Common myeloid progenitor, CD34-positive (primary cell): Measurements from ENCODE around the gene SIRPB2.

Source experiments
- CTCF ChIA-PET: fragments of 350-600 bp; sonication (Branson Sonifier 250); formaldehyde crosslinking; loops from one replicate; lab custom pipeline; 2021; ENCODE audit warnings: antibody characterized with exemption; lab: Charles Lee
- POLR2A ChIA-PET: fragments of 350-600 bp; sonication (Branson Sonifier 250); formaldehyde crosslinking; loops from one replicate; lab custom pipeline; 2021; ENCODE audit warnings: antibody characterized with exemption; lab: Charles Lee
- DNase-seq, 3 donors: peaks; one replicate each; pipeline versions ENCODE4 v3.0.0 to v3.0.0-alpha.2; 2013
- H3K27ac ChIP-seq, 2 experiments: 1 replicate in 1 of 2; 2 replicates in 1 of 2; pipeline ENCODE4 v1.7.0; 2013; ENCODE audit warnings: inconsistent platforms in 2 of 2, low read length in 2 of 2, mild to moderate bottlenecking in 2 of 2, low read depth in 1 of 2, moderate library complexity in 1 of 2; ENCODE audit not compliant: severe bottlenecking in 2 of 2, insufficient read depth in 1 of 2, poor library complexity in 1 of 2
- H3K27me3 ChIP-seq, 5 experiments: replicated peaks in 2 of 5; 1 replicate in 3 of 5; 2 replicates in 2 of 5; pipeline versions ENCODE4 v1.6.1 to v1.7.0; 2013; ENCODE audit warnings: low read length in 4 of 5, mild to moderate bottlenecking in 2 of 5, moderate library complexity in 2 of 5, inconsistent platforms in 1 of 5; ENCODE audit not compliant: insufficient read depth in 5 of 5, control insufficient read depth in 4 of 5
- H3K36me3 ChIP-seq, 4 experiments: 1 replicate in 2 of 4; 2 replicates in 2 of 4; pipeline versions ENCODE4 v1.6.1 to v1.7.0; 2013; ENCODE audit warnings: low read length in 3 of 4, control low read depth in 1 of 4, mild to moderate bottlenecking in 1 of 4; ENCODE audit not compliant: control insufficient read depth in 4 of 4, insufficient read depth in 4 of 4
- H3K4me1 ChIP-seq, 4 experiments: 1 replicate in 3 of 4; 2 replicates in 1 of 4; pipeline versions ENCODE4 v1.6.1 to v1.7.1; 2013; ENCODE audit warnings: low read length in 3 of 4, mild to moderate bottlenecking in 3 of 4, control low read depth in 1 of 4, inconsistent platforms in 1 of 4, moderate library complexity in 1 of 4; ENCODE audit not compliant: control insufficient read depth in 4 of 4, insufficient read depth in 4 of 4; ENCODE audit errors: control extremely low read depth in 1 of 4
- H3K4me3 ChIP-seq, 7 experiments: 1 replicate in 4 of 7; 2 replicates in 3 of 7; pipeline versions ENCODE4 v1.5.1 to v1.7.0; 2013; ENCODE audit warnings: mild to moderate bottlenecking in 7 of 7, low read length in 6 of 7, moderate library complexity in 6 of 7, inconsistent platforms in 2 of 7, low read depth in 2 of 7, control low read depth in 1 of 7; ENCODE audit not compliant: insufficient read depth in 4 of 7, control insufficient read depth in 1 of 7; ENCODE audit errors: extremely low read depth in 1 of 7
- H3K9me3 ChIP-seq, 5 experiments: 1 replicate in 4 of 5; 2 replicates in 1 of 5; pipeline versions ENCODE4 v1.6.1 to v1.7.1; 2013; ENCODE audit warnings: low read length in 4 of 5, mild to moderate bottlenecking in 2 of 5, inconsistent platforms in 1 of 5, low read depth in 1 of 5, moderate library complexity in 1 of 5; ENCODE audit not compliant: control insufficient read depth in 4 of 5, insufficient read depth in 2 of 5; ENCODE audit errors: control extremely low read depth in 1 of 5
- WGBS: methylation state at CpG from one replicate; pipeline ENCODE4 v1.1.5; 2013; ENCODE audit not compliant: insufficient coverage; 5-methylcytosine and 5-hydroxymethylcytosine counted together

Gene SIRPB2

DNA sequence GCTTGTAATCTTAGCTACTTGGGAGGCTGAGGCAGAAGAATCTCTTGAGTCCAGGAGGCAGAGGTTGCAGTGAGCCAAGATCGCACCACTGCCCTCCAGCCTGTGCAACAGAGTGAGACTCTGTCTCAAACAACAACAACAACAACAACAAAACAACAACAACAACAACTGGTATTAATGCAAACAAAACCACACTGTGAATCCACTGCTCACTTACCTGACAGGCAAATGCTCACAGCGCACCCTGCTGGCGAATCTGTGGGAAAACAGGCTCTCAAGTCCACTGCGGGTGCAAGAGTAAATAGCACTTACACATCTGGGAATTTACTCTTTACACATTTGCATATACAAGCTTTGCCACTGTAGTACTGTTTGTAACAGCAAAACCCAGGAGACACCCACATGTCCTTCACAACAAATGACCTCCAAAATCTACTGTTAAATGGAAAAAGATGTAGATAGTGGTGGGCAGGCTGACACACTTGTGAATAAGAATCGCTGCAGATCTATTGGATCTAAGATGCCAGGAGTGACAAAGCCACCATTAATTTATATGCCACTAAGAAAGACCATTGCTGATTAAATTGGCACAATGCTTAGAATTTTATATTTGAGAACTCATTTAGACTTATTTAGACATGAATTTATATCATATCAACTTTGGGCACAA lies 53.9 kb downstream of the SIRPB2 start:
- ChIA-PET CTCF (interaction anchor here (0.6 to 7.0 kb wide), 28 partner anchors 8 to 232 kb away, joined by 3 to 66 read pairs (median 7); partner anchors contain the start of genes NSFL1C and SDCBP2), POLR2A (interaction anchor here (0.6 kb wide), 1 partner anchor 44 kb away, joined by 4 read pairs; no protein-coding TSS in a partner anchor)
- Histone ChIP-seq H3K4me3 (no peak overlapping the region), H3K9me3 (peaks cover 0 to 4% (median 0%) of the 10 kb centered on the region in 5 experiments), H3K27me3 (no peaks in the 10 kb centered on the region), H3K27ac (no peak overlapping the region), H3K36me3 (peaks cover 4 to 16% (median 11%) of the 10 kb centered on the region in 4 experiments), H3K4me1 (peaks cover 15 to 20% (median 16%) of the 10 kb centered on the region in 4 experiments)
- WGBS: 30% methylated on average over 4 of the region's 5 CpGs
- peak; percentile 86 to 92 (median 91) for DNase-seq

GRCh38 chr20:1436263-1436662 lies 55.0 kb downstream of the SIRPB2 start:
- no peak for DNase-seq
- Histone ChIP-seq H3K4me1 (peaks cover 15 to 20% (median 16%) of the 10 kb centered on the region in 4 experiments), H3K27ac (no peak overlapping the region), H3K27me3 (no peaks in the 10 kb centered on the region), H3K36me3 (peaks cover 0 to 5% (median 2%) of the 10 kb centered on the region in 4 experiments), H3K4me3 (no peak overlapping the region), H3K9me3 (peaks cover 0 to 4% (median 0%) of the 10 kb centered on the region in 5 experiments)
- ChIA-PET POLR2A (no interaction called here), CTCF (interaction anchor here (0.6 to 7.0 kb wide), 28 partner anchors 9 to 366 kb away, joined by 3 to 66 read pairs (median 6); partner anchors contain the start of genes NSFL1C and SDCBP2)
- WGBS: no CpG with 5 or more reads among the region's 8 CpGs

- no peaks in the 10 kb centered on the region for H3K27me3 ChIP-seq
- peaks cover 15 to 20% (median 16%) of the 10 kb centered on the region in 4 experiments for H3K4me1 ChIP-seq
- ChIA-PET POLR2A (interaction anchor here (1.0 kb wide), 1 partner anchor 62 kb away, joined by 4 read pairs; no protein-coding TSS in a partner anchor), CTCF (interaction anchor here (0.6 to 7.0 kb wide), 20 partner anchors 12 to 125 kb away, joined by 3 to 66 read pairs (median 6); partner anchors contain the start of genes FKBP1A, NSFL1C and SDCBP2)
- no peak for DNase-seq
- H3K9me3 ChIP-seq: peaks cover 0 to 4% (median 0%) of the 10 kb centered on the region in 5 experiments
- no peak overlapping the region for H3K4me3 ChIP-seq
- no peak overlapping the region for H3K27ac ChIP-seq
- H3K36me3 ChIP-seq: peaks cover 0 to 3% (median under 1%) of the 10 kb centered on the region in 4 experiments
These were observed 55.9 kb downstream of the SIRPB2 start for GRCh38 chr20:1435337-1435699.

DNA sequence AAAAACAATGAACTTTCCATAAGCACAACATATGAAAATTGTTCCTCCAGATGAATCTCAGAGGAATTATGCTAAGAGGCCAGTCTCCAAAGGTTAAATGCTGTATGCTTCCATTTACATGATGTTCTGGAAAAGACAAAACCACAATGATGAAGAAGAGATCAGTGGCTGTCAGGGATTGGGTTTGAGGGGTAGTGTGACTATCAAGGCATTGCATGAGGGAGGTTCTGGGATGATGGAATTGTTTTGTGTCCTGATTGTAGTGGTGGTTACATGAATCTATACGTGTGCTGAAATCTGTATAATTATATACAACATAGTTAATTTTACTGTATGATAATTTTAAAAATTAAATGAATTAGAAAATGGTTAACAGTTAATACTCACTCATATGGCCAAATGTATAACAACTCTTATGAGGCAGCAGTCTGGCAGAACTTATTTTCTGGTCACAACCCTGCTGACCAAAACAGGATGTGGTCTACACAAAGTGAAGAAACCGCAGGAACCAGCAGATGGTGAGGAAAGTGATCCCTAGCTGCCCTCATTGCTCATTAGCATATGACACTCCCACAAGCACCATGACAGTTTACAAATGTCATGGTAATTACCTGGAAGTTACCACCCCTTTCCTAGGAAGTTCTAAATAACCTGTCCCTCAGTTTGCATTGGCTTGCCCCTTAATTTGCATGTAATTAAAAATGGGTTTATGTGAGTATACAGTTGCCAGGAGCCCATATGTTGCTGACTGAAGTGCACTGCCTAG lies 56.5 kb downstream of the SIRPB2 start:
- Histone ChIP-seq H3K36me3 (peaks cover 0 to 2% (median 0%) of the 10 kb centered on the region in 4 experiments), H3K27ac (no peak overlapping the region), H3K9me3 (peaks cover 0 to 4% (median 0%) of the 10 kb centered on the region in 5 experiments), H3K27me3 (no peaks in the 10 kb centered on the region), H3K4me3 (peak overlapping the region in 3 of 7 experiments; percentile 7 to 60 (median 52)), H3K4me1 (peaks cover 15 to 20% (median 16%) of the 10 kb centered on the region in 4 experiments)
- CTCF ChIA-PET: interaction anchor here (0.6 to 7.0 kb wide), 17 partner anchors 11 to 124 kb away, joined by 3 to 66 read pairs (median 6); partner anchors contain the start of genes FKBP1A, NSFL1C and SDCBP2
- WGBS: 0% methylated on average over 1 of the region's 2 CpGs
- POLR2A ChIA-PET: interaction anchor here (1.0 kb wide), 1 partner anchor 61 kb away, joined by 4 read pairs; no protein-coding TSS in a partner anchor
- peak; percentile 93 to 98 (median 97) for DNase-seq

DNA sequence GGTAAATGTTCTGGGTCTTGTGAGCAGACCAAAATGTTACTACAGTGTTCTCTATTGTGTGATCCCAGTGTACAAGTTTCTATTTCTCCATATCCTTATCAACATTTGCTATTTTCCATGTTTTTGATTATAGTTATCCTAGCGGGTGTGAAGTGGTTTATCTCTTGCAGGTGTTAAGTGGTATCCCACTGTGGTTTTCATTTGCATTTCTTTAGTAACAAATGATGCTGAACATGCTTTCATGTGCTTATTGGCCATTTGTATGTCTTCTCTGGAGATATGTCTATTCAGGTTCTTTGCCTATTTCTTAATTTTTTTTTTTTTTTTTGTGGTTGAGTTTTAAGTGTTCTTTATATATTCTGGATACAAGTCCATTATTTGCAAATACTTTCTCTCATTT lies 60.1 kb downstream of the SIRPB2 start:
- WGBS: no CpG with 5 or more reads among the region's 1 CpG
- H3K9me3 ChIP-seq: peaks cover 0 to 4% (median 0%) of the 10 kb centered on the region in 5 experiments

DNA sequence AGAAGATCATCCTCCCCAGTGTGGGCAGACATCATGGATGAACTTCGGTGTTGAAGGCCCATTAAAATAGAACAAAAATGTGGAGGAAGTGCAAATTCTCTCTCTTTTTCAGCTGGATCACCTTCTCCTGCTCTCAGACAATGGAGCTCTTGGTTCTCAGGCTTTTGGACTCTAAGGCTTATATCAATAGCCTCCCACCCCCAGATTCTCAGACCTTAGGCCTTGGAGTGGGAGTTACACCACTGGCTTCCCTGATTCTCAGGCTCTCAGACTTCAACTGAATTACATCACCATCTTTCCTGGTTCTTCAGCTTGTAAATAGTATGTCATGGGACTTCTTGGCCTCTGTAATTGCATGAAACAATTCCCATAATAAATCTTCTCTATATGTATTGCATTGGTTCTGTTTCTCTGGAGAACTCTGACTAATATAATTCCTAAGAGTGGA lies 61.2 kb downstream of the SIRPB2 start:
- peaks cover 13 to 23% (median 15%) of the 10 kb centered on the region in 4 experiments for H3K4me1 ChIP-seq
- no peaks in the 10 kb centered on the region for H3K36me3 ChIP-seq
- H3K27ac ChIP-seq: no peak overlapping the region
- POLR2A ChIA-PET: no interaction called here
- no peak overlapping the region for H3K4me3 ChIP-seq
- DNase-seq: no peak
- peaks cover 0 to 4% (median 0%) of the 10 kb centered on the region in 5 experiments for H3K9me3 ChIP-seq
- no peaks in the 10 kb centered on the region for H3K27me3 ChIP-seq
- CTCF ChIA-PET: interaction anchor here (1.0 to 1.2 kb wide), 2 partner anchors 9 to 10 kb away, joined by 3 read pairs; no protein-coding TSS in a partner anchor
- WGBS: 83% methylated on average over 1 of the region's 1 CpG

More for the DNA sequence above, 60.1 kb downstream of the SIRPB2 start:
- H3K27me3 ChIP-seq: no peaks in the 10 kb centered on the region
- DNase-seq: no peak
- H3K27ac ChIP-seq: no peak overlapping the region
- H3K4me3 ChIP-seq: no peak overlapping the region
- H3K4me1 ChIP-seq: peaks cover 15 to 29% (median 20%) of the 10 kb centered on the region in 4 experiments
- ChIA-PET CTCF (no interaction called here), POLR2A (no interaction called here)
- no peaks in the 10 kb centered on the region for H3K36me3 ChIP-seq
